ENCODE results near the gene ZNF831.

Gene ZNF831

DNA sequence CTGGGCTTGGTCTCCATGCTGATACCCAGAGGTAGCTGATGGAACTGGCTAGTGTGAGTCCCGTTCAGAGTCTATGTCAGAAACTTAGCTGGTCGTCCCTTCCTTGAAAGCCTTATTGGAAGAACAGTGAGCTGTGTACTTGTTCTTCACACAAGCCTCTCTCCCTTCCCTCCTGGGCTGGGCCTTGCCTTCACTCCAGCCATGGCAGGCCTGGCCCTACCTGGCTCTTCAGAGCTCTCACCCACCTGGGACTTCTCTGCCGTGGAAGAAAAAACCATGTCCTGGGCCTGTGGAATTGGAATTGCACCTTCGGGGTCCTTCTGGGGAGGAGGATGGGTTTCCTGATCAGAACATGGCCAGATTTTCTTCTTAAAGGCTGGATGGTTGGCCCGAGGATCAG is 20.3 kb upstream of the ZNF831 start:
- Histone ChIP-seq H3K79me2 (ENCODE audit: control insufficient read depth, low read length) (no peaks in the 10 kb centered on the region), H4K20me1 (ENCODE audit: control insufficient read depth, insufficient read depth, low read depth, low read length) (no peaks in the 10 kb centered on the region), H3K27me3 (ENCODE audit: control insufficient read depth, low read length) (no peaks in the 10 kb centered on the region), H3K4me1 (ENCODE audit: control insufficient read depth, low read length) (peaks cover 31% of the 10 kb centered on the region), H3K27ac (ENCODE audit: low read depth, low read length) (no peak overlapping the region), H3K9me2 (replicated peaks; ENCODE audit: control insufficient read depth, low read length) (no peaks in the 10 kb centered on the region), H3F3A (ENCODE audit: control insufficient read depth, insufficient read depth) (no peaks in the 10 kb centered on the region), H3K4me2 (ENCODE audit: low read length) (no peak overlapping the region), H3K36me3 (ENCODE audit: control insufficient read depth, low read length) (no peaks in the 10 kb centered on the region), H3K9me3 (ENCODE audit: control insufficient read depth, insufficient read depth, low read length) (no peaks in the 10 kb centered on the region), H3K4me3 (ENCODE audit: low read length) (no peak overlapping the region)
- TF ChIP-seq, protein P1, sequence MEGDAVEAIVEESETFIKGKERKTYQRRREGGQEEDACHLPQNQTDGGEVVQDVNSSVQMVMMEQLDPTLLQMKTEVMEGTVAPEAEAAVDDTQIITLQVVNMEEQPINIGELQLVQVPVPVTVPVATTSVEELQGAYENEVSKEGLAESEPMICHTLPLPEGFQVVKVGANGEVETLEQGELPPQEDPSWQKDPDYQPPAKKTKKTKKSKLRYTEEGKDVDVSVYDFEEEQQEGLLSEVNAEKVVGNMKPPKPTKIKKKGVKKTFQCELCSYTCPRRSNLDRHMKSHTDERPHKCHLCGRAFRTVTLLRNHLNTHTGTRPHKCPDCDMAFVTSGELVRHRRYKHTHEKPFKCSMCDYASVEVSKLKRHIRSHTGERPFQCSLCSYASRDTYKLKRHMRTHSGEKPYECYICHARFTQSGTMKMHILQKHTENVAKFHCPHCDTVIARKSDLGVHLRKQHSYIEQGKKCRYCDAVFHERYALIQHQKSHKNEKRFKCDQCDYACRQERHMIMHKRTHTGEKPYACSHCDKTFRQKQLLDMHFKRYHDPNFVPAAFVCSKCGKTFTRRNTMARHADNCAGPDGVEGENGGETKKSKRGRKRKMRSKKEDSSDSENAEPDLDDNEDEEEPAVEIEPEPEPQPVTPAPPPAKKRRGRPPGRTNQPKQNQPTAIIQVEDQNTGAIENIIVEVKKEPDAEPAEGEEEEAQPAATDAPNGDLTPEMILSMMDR (IDR thresholded peaks at IDR 0.05; ENCODE audit: low read depth, low read length, poor library complexity, severe bottlenecking) = no peak
- TF ChIP-seq EZH2phosphoT487 (IDR thresholded peaks at IDR 0.05; ENCODE audit: borderline replicate concordance, low read length) = no peak

DNA sequence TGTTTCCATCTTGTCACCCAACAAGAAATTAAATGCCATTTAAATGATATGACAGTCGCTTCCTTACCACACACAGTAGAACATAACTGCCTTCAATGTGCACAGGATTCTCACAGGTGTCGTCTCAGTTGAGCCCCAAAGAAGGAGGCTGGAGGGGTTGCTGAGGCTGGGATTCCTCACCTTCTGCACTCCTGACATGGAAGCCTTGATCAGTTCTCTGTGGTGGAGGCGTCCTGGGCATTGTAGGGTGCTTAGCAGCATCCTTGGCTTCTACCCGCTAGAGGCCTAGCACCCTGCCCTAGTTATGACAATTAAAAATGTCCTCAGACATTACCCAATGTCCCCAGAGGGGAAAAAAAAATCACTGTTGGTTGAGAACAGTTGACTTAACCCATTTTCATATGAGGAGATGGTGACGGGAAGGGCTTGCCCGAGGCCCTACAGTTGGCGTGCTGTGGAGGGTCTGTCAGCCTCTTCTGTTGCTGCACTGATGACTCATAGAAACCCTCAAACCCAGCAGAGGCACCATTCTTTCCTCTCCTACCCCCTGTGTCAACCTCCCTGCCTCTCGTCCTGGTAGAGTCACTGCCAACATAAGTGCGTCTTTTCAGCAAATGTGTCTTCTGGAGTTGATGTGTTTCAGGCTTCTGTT is 19.3 kb upstream of the ZNF831 start:
- no peaks in the 10 kb centered on the region for H3K27me3 ChIP-seq (ENCODE audit: control insufficient read depth, low read length)

DNA sequence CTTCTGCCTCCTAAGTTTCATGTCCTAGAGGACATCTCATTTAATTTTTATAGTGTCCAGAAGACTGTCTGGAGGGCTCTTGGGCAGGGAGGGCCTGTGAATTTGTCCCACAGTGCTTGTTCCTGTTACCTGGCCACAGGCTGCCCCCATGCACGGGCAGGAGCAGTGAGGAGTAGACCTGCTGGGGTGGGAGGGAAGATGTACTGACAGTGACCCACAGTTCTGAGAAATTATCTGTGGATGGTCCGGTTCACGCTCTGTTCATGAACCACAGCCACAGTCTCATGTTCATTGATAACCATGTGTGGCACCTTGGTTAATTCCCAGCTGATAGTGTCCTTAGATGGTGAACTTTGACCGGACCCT is 18.8 kb upstream of the ZNF831 start:
- H3F3A ChIP-seq (ENCODE audit: control insufficient read depth, insufficient read depth) = no peaks in the 10 kb centered on the region
- H3K36me3 ChIP-seq (ENCODE audit: control insufficient read depth, low read length) = no peaks in the 10 kb centered on the region
- no peak overlapping the region for H3K4me2 ChIP-seq (ENCODE audit: low read length)
- no peaks in the 10 kb centered on the region for H3K79me2 ChIP-seq (ENCODE audit: control insufficient read depth, low read length)
- H3K9me3 ChIP-seq (ENCODE audit: control insufficient read depth, insufficient read depth, low read length) = no peaks in the 10 kb centered on the region
- TF ChIP-seq EZH2phosphoT487 (IDR thresholded peaks at IDR 0.05; ENCODE audit: borderline replicate concordance, low read length) = no peak
- TF ChIP-seq, protein P1 (IDR thresholded peaks at IDR 0.05; ENCODE audit: low read depth, low read length, poor library complexity, severe bottlenecking) = no peak
- no peak overlapping the region for H3K4me3 ChIP-seq (ENCODE audit: low read length)
- no peaks in the 10 kb centered on the region for H3K27me3 ChIP-seq (ENCODE audit: control insufficient read depth, low read length)
- no peak overlapping the region for H3K27ac ChIP-seq (ENCODE audit: low read depth, low read length)
- peaks cover 22% of the 10 kb centered on the region for H3K4me1 ChIP-seq (ENCODE audit: control insufficient read depth, low read length)
- no peaks in the 10 kb centered on the region for H3K9me2 ChIP-seq (replicated peaks; ENCODE audit: control insufficient read depth, low read length)
- H4K20me1 ChIP-seq (ENCODE audit: control insufficient read depth, insufficient read depth, low read depth, low read length) = no peaks in the 10 kb centered on the region

More for the DNA sequence above, 19.3 kb upstream of the ZNF831 start:
- Histone ChIP-seq H3K9me3 (ENCODE audit: control insufficient read depth, insufficient read depth, low read length) (no peaks in the 10 kb centered on the region), H3K4me1 (ENCODE audit: control insufficient read depth, low read length) (peaks cover 27% of the 10 kb centered on the region), H3K4me3 (ENCODE audit: low read length) (no peak overlapping the region), H3F3A (ENCODE audit: control insufficient read depth, insufficient read depth) (no peaks in the 10 kb centered on the region), H3K79me2 (ENCODE audit: control insufficient read depth, low read length) (no peaks in the 10 kb centered on the region), H3K36me3 (ENCODE audit: control insufficient read depth, low read length) (no peaks in the 10 kb centered on the region), H3K27ac (ENCODE audit: low read depth, low read length) (no peak overlapping the region), H3K9me2 (replicated peaks; ENCODE audit: control insufficient read depth, low read length) (no peaks in the 10 kb centered on the region), H3K4me2 (ENCODE audit: low read length) (no peak overlapping the region), H4K20me1 (ENCODE audit: control insufficient read depth, insufficient read depth, low read depth, low read length) (no peaks in the 10 kb centered on the region)
- TF ChIP-seq, protein P1 (IDR thresholded peaks at IDR 0.05; ENCODE audit: low read depth, low read length, poor library complexity, severe bottlenecking) = no peak
- TF ChIP-seq EZH2phosphoT487 (IDR thresholded peaks at IDR 0.05; ENCODE audit: borderline replicate concordance, low read length) = no peak
